Measurements from ENCODE around the gene NDST3.
"Not testable (repeated sequence)": the region's sequence is repeated elsewhere in the genome, so short reads cannot be mapped to it uniquely, and the experiment has no call there.

Gene NDST3

DNA sequence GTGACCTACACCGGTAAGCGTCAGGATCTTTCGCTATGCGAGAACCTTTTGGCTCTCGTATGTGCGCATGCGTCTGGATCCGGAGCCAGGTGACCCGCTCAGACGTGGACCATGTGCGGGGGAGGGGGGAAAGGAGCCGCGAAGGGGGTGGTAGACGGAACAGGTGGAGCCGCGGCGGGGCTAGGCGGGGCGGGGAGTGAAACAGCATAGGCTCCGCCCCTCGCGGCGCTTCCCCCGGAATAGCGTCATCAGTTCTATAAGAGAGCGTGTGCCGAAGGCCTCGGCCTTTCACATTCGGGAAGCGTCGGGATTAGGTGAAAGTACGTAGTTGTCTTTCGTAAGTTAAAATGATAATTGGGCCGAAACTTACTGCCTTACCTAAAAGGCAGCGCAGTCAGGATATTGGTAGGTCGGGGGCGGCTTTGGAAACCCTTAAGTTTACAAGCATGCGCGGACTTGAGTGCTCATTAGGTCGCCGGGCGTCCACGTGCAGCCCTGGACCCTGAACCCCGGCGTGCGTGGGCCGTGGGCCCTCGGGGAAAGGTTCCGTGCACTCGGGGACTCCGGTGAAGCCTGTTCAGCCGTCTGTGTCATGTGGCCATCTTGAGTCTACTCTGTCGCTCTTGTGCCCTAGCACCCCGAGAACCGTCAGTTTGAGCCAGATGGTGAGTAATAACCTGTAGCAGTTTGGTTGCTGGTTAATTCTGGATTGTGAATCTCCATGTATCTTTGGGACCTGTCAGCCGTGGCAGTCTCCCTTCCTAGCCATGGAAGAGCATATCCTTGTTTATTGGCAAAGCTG, 244.4 kb downstream of the NDST3 start:
- peak; percentile 98 for DNase-seq

DNA sequence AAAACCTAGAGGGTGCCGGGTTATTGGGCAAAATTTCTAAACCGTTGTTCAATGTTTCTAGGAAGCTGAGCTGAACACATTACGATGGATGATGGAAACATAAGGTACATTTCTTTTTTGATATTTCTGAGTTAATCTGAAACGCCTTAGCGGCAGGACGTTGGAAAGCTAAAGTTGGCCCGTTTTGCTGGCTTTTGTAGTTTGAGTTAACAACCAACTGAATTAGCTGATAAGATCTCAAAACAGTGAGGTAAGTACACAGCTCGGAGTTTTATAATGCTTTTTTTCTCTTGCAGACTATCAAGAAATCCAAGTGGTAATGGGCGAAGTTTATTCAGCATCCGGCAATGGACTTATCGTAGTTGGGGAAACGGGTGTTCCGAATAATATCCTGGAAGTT, 245.0 kb downstream of the NDST3 start:
- peak; percentile 4 for DNase-seq

DNA sequence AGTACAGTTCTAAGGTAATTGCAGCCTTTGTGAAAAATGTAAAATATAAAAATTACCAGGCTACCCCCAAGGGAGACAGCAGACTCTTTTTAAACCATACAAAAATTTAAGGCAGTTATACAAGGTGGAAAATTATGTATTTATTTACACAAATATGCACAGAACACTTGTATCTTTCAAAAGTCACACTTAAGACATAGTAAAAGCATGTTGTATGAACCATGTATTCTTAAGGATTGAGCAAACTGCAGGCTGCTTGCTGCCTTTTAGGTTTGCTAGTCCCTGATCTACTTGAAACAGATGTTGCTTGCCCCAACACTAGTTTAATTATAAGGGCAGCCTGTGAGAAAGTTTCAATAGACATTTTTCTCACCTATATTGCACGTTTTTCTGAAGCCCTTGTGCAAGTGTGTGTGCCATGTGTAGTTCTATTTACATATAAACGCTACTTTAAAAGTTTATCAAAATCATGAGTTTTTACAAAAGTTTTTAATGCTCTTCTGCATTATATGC, 245.7 kb downstream of the NDST3 start:
- no peak for DNase-seq

DNA sequence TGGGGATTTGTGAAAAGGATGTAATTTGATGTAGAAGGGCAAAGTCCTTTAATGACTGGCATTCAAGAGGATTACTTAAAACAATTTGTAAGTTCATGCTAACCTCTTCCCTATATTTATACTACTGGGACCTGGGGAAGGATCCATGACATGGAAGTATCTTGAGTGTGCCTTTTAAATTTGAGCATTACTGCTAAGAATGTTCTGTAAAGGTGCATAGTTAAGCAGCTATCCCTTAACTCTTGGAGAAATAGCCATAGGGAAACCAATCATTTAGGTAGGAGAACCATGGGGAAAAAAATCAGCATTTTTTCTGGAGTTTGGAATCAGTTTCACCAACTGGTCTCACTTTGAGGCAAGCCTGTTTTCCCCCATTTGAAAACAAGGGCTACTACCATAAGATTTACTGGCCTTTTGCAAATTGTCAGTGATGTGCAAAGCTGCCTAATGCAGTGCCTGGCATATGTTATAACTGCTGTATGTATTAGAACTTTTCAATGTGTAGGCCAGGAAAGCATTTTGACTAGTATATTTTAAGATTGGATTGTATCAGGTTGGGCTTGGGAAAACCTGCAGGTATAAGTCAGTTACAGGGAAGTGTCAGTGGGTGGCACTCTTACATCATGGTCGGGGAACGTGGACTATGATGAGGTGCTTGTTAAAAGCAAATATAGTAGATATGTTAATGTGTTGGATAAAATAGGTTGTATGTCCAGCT, 246.4 kb downstream of the NDST3 start:
- DNase-seq = peak; percentile 55

DNA sequence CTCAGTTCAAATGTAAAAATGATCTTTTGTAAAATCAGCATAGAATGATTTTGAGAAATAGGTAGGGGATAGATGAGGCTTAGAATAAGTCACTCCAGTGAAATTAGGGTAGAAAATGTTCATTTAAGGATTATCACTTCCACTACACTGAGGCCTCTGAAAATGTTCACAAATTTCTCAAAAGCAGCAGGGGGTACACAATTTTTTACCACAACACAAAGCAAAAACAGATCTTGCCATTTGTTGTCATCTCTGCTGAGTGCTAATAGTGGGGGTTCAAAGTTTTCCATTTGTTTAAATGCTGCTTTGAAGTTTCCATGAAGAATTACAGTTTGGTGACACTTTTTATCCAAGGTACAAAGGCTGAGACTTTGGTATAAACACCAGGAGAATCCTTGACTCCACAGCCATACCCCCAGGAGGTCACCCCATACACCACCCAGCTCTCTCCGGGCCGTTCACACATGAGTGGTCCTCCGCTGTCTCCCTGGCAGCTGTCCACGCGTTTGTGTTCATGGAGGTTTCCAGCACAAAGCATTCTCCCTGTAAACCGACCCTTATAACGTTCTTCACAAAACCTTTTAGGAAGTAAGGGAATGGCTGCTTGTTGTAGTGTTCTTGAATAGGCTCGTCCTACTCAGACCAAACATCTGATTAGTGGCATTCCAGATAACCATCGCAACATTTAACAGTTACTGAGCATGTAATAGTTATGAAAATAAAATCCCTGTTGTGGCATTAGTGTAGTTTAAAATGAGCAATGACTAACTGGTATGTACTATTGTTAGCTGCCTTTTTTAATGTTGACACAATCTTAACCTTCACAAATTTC, 247.5 kb downstream of the NDST3 start:
- DNase-seq = no peak

DNA sequence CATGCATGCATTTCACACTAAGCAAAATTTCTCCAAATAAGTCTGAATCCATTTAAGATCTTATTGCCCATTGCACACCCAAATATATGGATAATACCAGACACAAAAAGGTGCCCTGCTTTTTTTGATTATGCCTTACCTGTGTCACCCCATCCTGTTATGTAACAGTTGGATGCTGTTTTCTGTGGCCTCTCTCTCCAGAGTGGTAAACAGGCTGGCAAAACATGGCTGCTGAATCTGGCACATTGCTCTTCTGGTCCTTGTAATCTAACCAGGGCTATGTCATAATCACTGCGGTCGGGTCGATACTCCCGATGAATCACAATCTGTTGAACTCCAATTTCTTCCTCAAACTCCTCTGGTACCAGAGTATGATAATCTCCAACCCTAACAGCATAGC, 248.4 kb downstream of the NDST3 start:
- DNase-seq = no peak

DNA sequence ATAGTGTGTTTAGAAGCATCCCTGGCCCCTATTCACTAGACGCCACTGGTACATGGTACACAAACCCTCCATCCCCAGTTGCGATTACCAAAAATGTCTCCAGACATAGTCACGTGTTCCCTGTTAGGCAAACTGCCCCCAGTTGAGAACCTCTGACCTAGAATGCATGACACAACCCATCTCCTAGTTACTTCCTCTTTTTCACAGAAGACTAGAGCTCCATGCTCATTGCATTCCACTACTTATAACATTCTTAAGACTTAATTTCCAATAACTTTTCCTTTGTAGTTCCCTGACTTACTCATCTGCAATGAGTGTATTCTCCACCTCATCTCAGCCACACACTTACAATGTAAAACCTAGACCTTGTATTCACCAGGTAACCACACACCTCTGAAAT, 249.9 kb downstream of the NDST3 start:
- no peak for DNase-seq

DNA sequence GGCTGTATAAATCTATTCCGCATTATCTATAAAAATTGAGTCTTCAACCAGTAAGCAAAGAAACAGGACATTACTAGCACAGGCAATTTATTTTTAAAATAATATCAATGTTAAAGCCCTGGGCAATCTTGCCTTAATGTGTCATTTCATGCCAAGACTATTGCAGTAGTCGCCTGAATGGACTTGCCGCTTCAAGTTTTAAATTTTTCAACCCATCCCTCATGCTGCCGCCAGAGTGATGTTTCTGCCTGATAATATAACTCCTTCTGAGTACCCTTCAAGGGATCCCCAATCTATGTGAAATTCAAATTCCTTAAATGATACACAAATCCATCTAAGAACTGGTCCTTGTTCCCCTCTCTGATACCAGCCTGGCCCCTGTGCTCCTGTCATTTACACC, 251.6 kb downstream of the NDST3 start:
- no peak for DNase-seq

DNA sequence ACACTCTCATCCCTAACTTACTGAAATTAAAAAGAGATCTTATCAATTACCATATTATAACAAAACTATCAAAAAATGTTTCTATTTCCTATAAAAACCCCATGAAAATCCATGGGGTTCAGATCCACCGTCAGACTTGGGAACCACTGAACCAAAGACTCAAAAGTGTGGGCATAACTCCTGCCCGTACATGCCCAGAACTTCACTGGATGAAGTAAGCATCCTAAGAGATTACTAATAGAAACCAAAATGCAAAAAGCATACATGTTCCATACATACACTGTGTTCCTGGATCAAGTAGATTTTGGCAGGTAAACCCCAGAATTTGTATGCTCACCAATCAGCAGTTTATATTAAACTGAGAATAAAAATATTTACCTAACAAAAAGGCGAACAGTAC, 252.4 kb downstream of the NDST3 start:
- no peak for DNase-seq

DNA sequence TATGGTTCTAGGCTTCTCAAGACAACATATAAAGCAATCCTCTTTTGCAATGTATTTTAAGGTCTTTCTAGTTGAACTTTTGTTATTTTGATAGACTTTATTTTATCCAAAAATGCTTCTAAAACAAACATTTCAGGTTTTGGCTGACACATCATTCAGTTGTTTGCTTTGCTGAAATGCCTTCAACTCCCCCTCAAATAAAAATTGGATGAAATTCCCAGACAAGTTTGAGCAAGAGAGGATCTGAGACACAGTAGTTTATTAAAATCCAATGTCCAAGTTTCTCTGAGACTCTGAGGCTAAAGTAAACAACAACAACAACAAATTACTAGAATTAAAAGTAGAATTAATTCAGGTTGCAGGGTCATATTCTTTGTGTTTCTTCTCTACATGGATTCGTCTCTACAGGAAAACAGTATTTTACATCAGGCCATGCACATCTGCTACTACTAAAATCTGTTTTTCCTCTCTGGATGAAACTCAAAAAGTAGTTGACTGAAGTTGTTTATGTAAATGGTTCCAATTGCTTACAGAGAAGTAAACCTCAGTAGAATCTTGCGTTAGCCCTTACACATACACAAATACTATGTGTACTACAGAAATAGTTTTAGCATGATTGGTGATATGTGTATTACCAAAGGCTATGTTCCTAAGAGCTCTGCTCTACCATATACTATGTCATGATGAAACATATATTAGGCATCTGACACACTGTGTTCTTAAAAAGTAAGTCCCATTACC, 253.6 kb downstream of the NDST3 start:
- no peak for DNase-seq

DNA sequence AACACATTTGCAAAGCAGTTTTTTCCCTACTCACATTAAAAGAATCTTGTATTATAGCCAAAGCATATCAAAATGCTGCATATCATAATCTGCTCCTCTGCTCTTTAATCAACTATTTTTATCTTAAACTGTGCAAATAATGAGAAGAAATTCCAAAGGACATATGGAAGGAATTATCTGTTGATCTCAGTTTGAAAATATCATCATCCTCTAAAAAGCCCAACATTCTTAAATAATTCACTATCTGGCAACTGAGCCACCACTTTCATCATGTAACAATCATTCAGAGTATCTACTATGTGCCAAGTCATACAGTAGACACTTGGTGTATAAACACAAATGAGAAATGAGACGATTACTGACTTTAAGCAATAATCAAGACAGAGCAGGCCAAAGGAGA, 255.5 kb downstream of the NDST3 start:
- no peak for DNase-seq

DNA sequence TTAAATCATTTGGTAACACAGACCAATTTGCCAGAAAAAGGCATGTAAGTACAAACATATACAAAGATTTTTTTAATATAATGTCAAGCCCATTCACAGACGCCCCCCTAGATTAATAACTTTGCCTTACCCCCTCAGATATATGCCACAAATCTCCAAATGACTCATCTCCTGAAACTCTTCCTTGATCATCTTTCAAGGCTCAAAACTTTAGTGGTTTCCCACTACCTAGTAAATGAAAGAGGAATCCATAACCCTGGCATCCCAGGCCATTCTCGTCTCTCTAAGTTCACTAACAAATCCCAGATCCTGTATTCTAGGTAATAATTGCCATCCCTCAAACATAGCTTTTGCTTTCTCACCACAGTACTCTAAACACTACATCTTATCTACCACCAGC, 256.7 kb downstream of the NDST3 start:
- DNase-seq = no peak

DNA sequence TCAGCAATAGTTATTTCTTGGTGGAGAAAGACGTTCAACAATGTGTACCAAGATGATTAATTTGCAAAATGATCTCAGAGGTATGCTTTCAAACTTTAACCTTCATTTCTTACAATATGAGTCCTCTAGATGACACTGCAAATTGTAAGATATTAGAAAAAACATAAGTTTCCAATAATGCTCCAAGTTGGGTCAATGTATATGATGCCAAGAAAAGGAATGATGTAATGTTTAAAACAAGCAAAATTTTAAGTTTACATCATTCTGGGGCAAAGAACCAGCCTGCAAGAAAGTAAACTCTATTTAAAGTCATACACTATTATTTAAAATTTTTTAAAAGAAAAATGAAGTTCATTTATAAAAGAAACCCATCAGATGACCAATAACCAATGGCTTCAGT, 262.4 kb downstream of the NDST3 start:
- DNase-seq = no peak

DNA sequence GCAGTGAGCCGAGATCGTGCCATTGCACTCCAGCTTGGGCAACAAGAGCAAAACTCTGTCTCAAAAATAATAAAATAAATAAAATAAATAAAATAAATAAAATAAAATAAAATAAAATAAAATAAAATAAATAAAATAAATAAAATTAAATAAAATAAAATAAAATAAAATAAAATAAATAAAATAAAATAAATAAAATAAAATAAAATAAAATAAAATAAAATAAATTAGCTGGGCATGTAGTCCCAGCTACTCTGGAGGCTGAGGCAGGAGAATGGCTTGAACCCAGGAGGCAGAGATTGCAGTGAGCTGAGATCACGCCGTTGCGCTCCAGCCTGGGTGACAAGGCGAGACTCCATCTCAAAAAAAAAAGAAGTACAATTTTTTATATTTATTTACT, 265.3 kb downstream of the NDST3 start:
- not testable (repeated sequence) for DNase-seq

DNA sequence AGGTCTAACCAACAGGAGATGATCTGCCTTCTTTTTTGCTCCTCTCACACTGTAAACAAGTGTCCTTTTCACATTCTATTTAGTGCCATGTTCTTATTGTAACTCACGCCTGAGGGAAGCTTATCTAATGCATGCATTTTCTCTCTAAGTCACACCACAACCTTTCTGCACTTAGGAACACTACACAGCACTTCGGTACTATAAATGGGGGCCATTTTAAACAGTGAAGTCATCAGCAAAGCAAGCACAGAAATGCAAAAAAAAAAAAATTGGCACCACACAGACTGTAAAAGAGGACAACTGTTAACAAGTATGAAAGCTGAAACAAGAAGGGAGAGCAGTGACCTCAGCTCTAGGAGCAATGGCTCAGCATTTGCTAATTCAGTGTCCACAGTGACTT, 273.4 kb downstream of the NDST3 start:
- no peak for DNase-seq
